CD14-positive monocyte (primary cell): ENCODE results near the gene CALD1. TPM values are rescaled to one million over a fixed set of nuclear protein-coding genes. Genes with fewer than 3 reads are reported as not detected.

Experiments used
- DNase-seq, 3 donors: peaks; one replicate each; pipeline ENCODE4 v3.0.0-alpha.2; 2011 to 2022
- H2AFZ ChIP-seq: 2 replicates; pipeline ENCODE4 v1.6.0; 2012; ENCODE audit warnings: mild to moderate bottlenecking, low read depth, low read length, inconsistent platforms; ENCODE audit not compliant: insufficient read depth, poor library complexity, severe bottlenecking
- H3K27ac ChIP-seq, 2 donors: 1 replicate in 1 of 2; 2 replicates in 1 of 2; pipeline ENCODE4 v1.5.1; 2012 to 2013; ENCODE audit warnings: low read length in 2 of 2, control low read depth in 1 of 2, inconsistent platforms in 1 of 2, low read depth in 1 of 2, mild to moderate bottlenecking in 1 of 2
- H3K27me3 ChIP-seq, 2 donors: one replicate each; pipeline versions ENCODE4 v1.6.0 to v1.6.1; 2011 to 2013; ENCODE audit warnings: low read length in 2 of 2; ENCODE audit not compliant: control insufficient read depth in 2 of 2, insufficient read depth in 2 of 2
- H3K36me3 ChIP-seq, 2 donors: replicated peaks in 1 of 2; 1 replicate in 1 of 2; 2 replicates in 1 of 2; pipeline versions ENCODE4 v1.5.1 to v1.6.1; 2012 to 2013; ENCODE audit warnings: low read length in 2 of 2, control low read depth in 1 of 2, inconsistent platforms in 1 of 2, mild to moderate bottlenecking in 1 of 2; ENCODE audit not compliant: insufficient read depth in 2 of 2, control insufficient read depth in 1 of 2
- H3K4me1 ChIP-seq, 2 donors: 1 replicate in 1 of 2; 2 replicates in 1 of 2; pipeline versions ENCODE4 v1.5.1 to v1.6.1; 2012 to 2013; ENCODE audit warnings: low read length in 2 of 2, control low read depth in 1 of 2, inconsistent platforms in 1 of 2, mild to moderate bottlenecking in 1 of 2, moderate library complexity in 1 of 2; ENCODE audit not compliant: insufficient read depth in 2 of 2, control insufficient read depth in 1 of 2
- H3K4me2 ChIP-seq: replicated peaks from 2 replicates; pipeline ENCODE3; 2012; ENCODE audit warnings: low read length, moderate library complexity, mild to moderate bottlenecking; ENCODE audit not compliant: poor library complexity, severe bottlenecking; ENCODE audit errors: extremely low read depth
- H3K4me3 ChIP-seq, 3 experiments: fragments of 200-600 bp in 1 of 3; sonication (generic) in 1 of 3; replicated peaks in 1 of 3; 1 replicate in 2 of 3; 2 replicates in 1 of 3; pipeline ENCODE4 v1.5.1; 2011 to 2013; ENCODE audit warnings: low read length in 3 of 3, mild to moderate bottlenecking in 3 of 3, control low read depth in 2 of 3, low read depth in 2 of 3, inconsistent platforms in 1 of 3, moderate library complexity in 1 of 3
- H3K79me2 ChIP-seq: 2 replicates; pipeline ENCODE4 v1.6.0; 2012; ENCODE audit warnings: mild to moderate bottlenecking, control low read depth, inconsistent platforms, low read length, moderate library complexity; ENCODE audit not compliant: insufficient read depth
- H3K9ac ChIP-seq: 2 replicates; pipeline ENCODE4 v1.6.0; 2017; ENCODE audit warnings: low read length, mild to moderate bottlenecking; ENCODE audit not compliant: insufficient read depth, poor library complexity, severe bottlenecking
- H3K9me3 ChIP-seq, 2 donors: replicated peaks in 1 of 2; 1 replicate in 1 of 2; 2 replicates in 1 of 2; pipeline versions ENCODE4 v1.5.1 to v1.6.1; 2012 to 2013; ENCODE audit warnings: low read length in 2 of 2, control low read depth in 1 of 2; ENCODE audit not compliant: control insufficient read depth in 1 of 2, insufficient read depth in 1 of 2
- H4K20me1 ChIP-seq: 2 replicates; pipeline ENCODE4 v1.6.0; 2012; ENCODE audit warnings: mild to moderate bottlenecking, low read length, control low read depth, moderate library complexity; ENCODE audit not compliant: insufficient read depth
- H3K27ac Mint-ChIP-seq, 7 donors: one replicate each; pipeline ENCODE4 v1.8.0; 2020; ENCODE audit warnings: mild to moderate bottlenecking in 7 of 7, mixed read lengths in 7 of 7, moderate library complexity in 6 of 7, inconsistent platforms in 2 of 7
- H3K27me3 Mint-ChIP-seq, 3 donors: one replicate each; pipeline ENCODE4 v1.8.0; 2021 to 2022; ENCODE audit warnings: low read depth in 3 of 3, mild to moderate bottlenecking in 3 of 3, mixed read lengths in 3 of 3, moderate library complexity in 3 of 3, inconsistent platforms in 1 of 3
- H3K36me3 Mint-ChIP-seq, 2 donors: one replicate each; pipeline ENCODE4 v1.8.0; 2020; ENCODE audit warnings: mixed read lengths in 2 of 2, inconsistent platforms in 1 of 2, mild to moderate bottlenecking in 1 of 2
- H3K4me1 Mint-ChIP-seq: one replicate; pipeline ENCODE4 v1.8.0; 2020; ENCODE audit warnings: mild to moderate bottlenecking, mixed read lengths
- H3K4me3 Mint-ChIP-seq, 2 donors: one replicate each; pipeline ENCODE4 v1.8.0; 2020; ENCODE audit warnings: mild to moderate bottlenecking in 2 of 2, mixed read lengths in 2 of 2, moderate library complexity in 1 of 2
- H3K9me3 Mint-ChIP-seq, 7 donors: one replicate each; pipeline ENCODE4 v1.8.0; 2020 to 2022; ENCODE audit warnings: mixed read lengths in 7 of 7, mild to moderate bottlenecking in 6 of 7, moderate library complexity in 6 of 7, inconsistent platforms in 2 of 7
- WGBS: methylation state at CpG from one replicate; pipeline ENCODE4 v1.1.5; 2013; ENCODE audit warnings: missing lambda C conversion rate; ENCODE audit not compliant: insufficient coverage; 5-methylcytosine and 5-hydroxymethylcytosine counted together
- intact Hi-C, 2 donors: fragments of 100-400 bp; cut with micrococcal nuclease; formaldehyde crosslinking; loops; one replicate each; pipeline versions ENCODE4 v1.15.0 to v1.15.1; 2023
- polyA plus RNA-seq, 3 donors: library from polyadenylated mRNA; depleted of rRNA in 1 of 3; unstranded in 2 of 3; stranded (reverse) in 1 of 3; fragments of 300-500 nt in 2 of 3; fragments of >200 nt in 1 of 3; fragmentation: Illumina TruSeq in 2 of 3; gene quantifications; 1 replicate in 2 of 3; 2 replicates in 1 of 3; pipeline ENCODE4 v1.2.3, GENCODE V29; 2012 to 2021
- TF ChIP-seq, protein P1 (sequence below): fragments of 200-600 bp; IDR thresholded peaks from one replicate; pipeline ENCODE4 v1.8.0; 2022; ENCODE audit warnings: antibody characterized with exemption, mild to moderate bottlenecking

Gene CALD1
- polyA plus RNA-seq, 3 donors = 0.18 TPM; not detected in 2

DNA sequence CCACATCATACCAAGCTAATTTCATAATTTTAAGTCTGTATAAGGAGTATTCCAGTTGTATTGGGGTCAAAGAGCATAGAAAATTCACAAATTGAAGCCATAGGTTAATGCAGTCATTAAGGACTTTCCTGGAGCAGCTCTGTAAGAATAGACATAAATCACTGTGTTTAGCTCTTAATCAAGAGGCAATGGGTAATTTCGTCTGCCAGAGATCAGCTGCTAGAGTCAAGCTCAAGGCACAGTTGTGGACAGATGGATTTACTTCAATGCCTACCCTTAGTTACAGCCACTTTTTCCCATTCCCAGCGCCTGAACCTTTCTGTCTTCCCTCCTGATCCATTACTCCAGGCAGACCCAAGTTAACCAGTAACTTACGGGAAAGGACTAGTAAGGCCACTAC is 166.3 kb downstream of the CALD1 start:
- TF ChIP-seq, protein P1, sequence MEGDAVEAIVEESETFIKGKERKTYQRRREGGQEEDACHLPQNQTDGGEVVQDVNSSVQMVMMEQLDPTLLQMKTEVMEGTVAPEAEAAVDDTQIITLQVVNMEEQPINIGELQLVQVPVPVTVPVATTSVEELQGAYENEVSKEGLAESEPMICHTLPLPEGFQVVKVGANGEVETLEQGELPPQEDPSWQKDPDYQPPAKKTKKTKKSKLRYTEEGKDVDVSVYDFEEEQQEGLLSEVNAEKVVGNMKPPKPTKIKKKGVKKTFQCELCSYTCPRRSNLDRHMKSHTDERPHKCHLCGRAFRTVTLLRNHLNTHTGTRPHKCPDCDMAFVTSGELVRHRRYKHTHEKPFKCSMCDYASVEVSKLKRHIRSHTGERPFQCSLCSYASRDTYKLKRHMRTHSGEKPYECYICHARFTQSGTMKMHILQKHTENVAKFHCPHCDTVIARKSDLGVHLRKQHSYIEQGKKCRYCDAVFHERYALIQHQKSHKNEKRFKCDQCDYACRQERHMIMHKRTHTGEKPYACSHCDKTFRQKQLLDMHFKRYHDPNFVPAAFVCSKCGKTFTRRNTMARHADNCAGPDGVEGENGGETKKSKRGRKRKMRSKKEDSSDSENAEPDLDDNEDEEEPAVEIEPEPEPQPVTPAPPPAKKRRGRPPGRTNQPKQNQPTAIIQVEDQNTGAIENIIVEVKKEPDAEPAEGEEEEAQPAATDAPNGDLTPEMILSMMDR = no peak
- H2AFZ ChIP-seq = no peak overlapping the region
- Mint-ChIP-seq H3K4me1 (peaks cover 4% of the 10 kb centered on the region), H3K27ac (no peak overlapping the region), H3K9me3 (peaks cover 0 to 2% (median 0%) of the 10 kb centered on the region in 7 donors), H3K4me3 (no peak overlapping the region), H3K36me3 (no peaks in the 10 kb centered on the region), H3K27me3 (peaks cover 1 to 2% (median 1%) of the 10 kb centered on the region in 3 donors)
- no peak overlapping the region for H3K9ac ChIP-seq
- WGBS = 85% methylated on average over 2 of the region's 3 CpGs
- intact Hi-C loops = loop anchor here in 1 of 2 donors (10.0 kb wide), 1 partner anchor 511 kb away; no protein-coding TSS in a partner anchor
- no peak for DNase-seq
- no peaks in the 10 kb centered on the region for H3K36me3 ChIP-seq
- no peak overlapping the region for H3K4me3 ChIP-seq
- no peak overlapping the region for H3K4me2 ChIP-seq
- H4K20me1 ChIP-seq = no peaks in the 10 kb centered on the region
- no peaks in the 10 kb centered on the region for H3K27me3 ChIP-seq
- H3K4me1 ChIP-seq = no peaks in the 10 kb centered on the region
- H3K27ac ChIP-seq = no peak overlapping the region
- no peaks in the 10 kb centered on the region for H3K9me3 ChIP-seq
- no peaks in the 10 kb centered on the region for H3K79me2 ChIP-seq

DNA sequence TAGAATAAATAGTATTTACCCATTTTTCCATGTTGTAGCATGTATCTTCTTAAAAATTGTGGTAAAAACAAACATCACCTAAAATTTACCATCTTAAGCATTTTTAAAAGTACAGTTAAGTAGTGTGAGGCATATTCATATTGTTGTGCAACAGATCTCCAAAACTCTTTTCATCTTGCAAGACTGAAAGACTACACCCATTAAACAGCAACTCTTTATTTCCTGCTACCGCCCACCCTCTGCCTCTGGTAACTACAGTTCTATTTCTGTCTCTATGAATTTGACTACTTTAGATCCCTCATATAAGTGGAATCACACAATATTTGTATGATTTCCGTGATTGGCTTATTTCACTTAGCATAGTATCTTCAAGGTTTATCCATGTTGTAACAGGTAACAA is 166.8 kb downstream of the CALD1 start:
- intact Hi-C loops = loop anchor here in 1 of 2 donors (10.0 kb wide), 1 partner anchor 511 kb away; no protein-coding TSS in a partner anchor

More for the DNA sequence above, 166.8 kb downstream of the CALD1 start:
- no peak for DNase-seq
- TF ChIP-seq, protein P1 = no peak
- Mint-ChIP-seq H3K9me3 (peaks cover 0 to 2% (median 0%) of the 10 kb centered on the region in 7 donors), H3K4me1 (peaks cover 4% of the 10 kb centered on the region), H3K36me3 (no peaks in the 10 kb centered on the region), H3K4me3 (no peak overlapping the region), H3K27me3 (peaks cover 1 to 2% (median 1%) of the 10 kb centered on the region in 3 donors), H3K27ac (no peak overlapping the region)
- Histone ChIP-seq H3K27me3 (no peaks in the 10 kb centered on the region), H3K79me2 (no peaks in the 10 kb centered on the region), H3K4me3 (no peak overlapping the region), H2AFZ (no peak overlapping the region), H3K4me1 (no peaks in the 10 kb centered on the region), H3K36me3 (no peaks in the 10 kb centered on the region), H3K9ac (no peak overlapping the region), H3K9me3 (no peaks in the 10 kb centered on the region), H3K4me2 (no peak overlapping the region), H3K27ac (no peak overlapping the region), H4K20me1 (no peaks in the 10 kb centered on the region)
- WGBS = 0% methylated on average over 1 of the region's 2 CpGs
